Liver (tissue), 3 donors: Measurements from ENCODE around the gene FAM124A.

Source experiments
- FOXA2 ChIP-seq: IDR thresholded peaks from 2 replicates; pipeline ENCODE4 v1.6.1; 2016; ENCODE audit warnings: antibody characterized with exemption
- JUND ChIP-seq, 2 donors: IDR thresholded peaks; 2 replicates each; pipeline ENCODE4 v1.6.1; 2016; ENCODE audit warnings: antibody characterized with exemption in 2 of 2
- RAD21 ChIP-seq, 2 donors: IDR thresholded peaks; 2 replicates each; pipeline ENCODE4 v1.6.1; 2016; ENCODE audit warnings: antibody characterized with exemption in 2 of 2, mild to moderate bottlenecking in 2 of 2
- RXRA ChIP-seq, 2 donors: IDR thresholded peaks; 2 replicates each; pipeline ENCODE4 v1.6.1; 2017 to 2018; ENCODE audit warnings: antibody characterized with exemption in 2 of 2, mild to moderate bottlenecking in 1 of 2
- SP1 ChIP-seq: IDR thresholded peaks from 2 replicates; pipeline ENCODE4 v1.6.1; 2018; ENCODE audit warnings: antibody characterized with exemption, mild to moderate bottlenecking
- TAF1 ChIP-seq: conservative IDR thresholded peaks from 2 replicates; pipeline ENCODE4 v1.6.1; 2016; ENCODE audit warnings: antibody characterized with exemption, mild to moderate bottlenecking
- TF ChIP-seq, protein P1 (sequence below): fragments of 150-350 bp; IDR thresholded peaks from 2 replicates; pipeline ENCODE4 v1.5.1; 2017; ENCODE audit warnings: improper control_type of control experiment, low read depth, low read length; ENCODE audit not compliant: missing input control
- TF ChIP-seq, protein P2 (sequence below): IDR thresholded peaks from 2 replicates; pipeline ENCODE4 v1.6.1; 2016; ENCODE audit warnings: antibody characterized with exemption
- TF ChIP-seq, protein P3 (sequence below): IDR thresholded peaks from 2 replicates; pipeline ENCODE4 v1.6.1; 2016; ENCODE audit warnings: antibody characterized with exemption, mild to moderate bottlenecking
- TF ChIP-seq, protein P4 (sequence below): IDR thresholded peaks from 2 replicates; pipeline ENCODE4 v1.6.1; 2016; ENCODE audit warnings: antibody characterized with exemption
- donor health status: healthy.
- donor health status: healthy.

DNA sequence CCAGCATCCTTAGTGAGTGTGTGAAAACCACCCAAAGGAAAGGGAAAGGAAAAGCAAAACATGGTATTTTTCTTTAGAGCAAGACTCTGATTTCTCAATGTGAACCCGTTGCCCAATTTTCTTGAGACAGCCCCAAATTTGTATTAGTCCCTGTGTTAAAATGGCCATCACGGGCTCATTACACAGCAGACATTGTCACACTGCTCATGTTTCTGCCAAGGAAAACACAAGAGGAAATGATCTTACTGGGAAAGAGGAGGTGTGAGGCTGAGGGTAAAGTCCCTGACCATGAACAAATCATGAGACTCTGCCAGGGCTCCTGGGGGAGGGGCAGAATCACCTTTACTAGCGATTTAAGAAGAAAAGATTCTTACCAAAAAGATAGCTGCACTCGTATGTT, 54.4 kb downstream of the FAM124A start:
- TF ChIP-seq, protein P1, sequence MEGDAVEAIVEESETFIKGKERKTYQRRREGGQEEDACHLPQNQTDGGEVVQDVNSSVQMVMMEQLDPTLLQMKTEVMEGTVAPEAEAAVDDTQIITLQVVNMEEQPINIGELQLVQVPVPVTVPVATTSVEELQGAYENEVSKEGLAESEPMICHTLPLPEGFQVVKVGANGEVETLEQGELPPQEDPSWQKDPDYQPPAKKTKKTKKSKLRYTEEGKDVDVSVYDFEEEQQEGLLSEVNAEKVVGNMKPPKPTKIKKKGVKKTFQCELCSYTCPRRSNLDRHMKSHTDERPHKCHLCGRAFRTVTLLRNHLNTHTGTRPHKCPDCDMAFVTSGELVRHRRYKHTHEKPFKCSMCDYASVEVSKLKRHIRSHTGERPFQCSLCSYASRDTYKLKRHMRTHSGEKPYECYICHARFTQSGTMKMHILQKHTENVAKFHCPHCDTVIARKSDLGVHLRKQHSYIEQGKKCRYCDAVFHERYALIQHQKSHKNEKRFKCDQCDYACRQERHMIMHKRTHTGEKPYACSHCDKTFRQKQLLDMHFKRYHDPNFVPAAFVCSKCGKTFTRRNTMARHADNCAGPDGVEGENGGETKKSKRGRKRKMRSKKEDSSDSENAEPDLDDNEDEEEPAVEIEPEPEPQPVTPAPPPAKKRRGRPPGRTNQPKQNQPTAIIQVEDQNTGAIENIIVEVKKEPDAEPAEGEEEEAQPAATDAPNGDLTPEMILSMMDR = no peak
- TF ChIP-seq TAF1 (no peak), SP1 (no peak), RAD21 (IDR thresholded peaks at IDR 0.05) (no peak), RXRA (IDR thresholded peaks at IDR 0.05) (peak in 1 of 2 donors; percentile 14), JUND (IDR thresholded peaks at IDR 0.05) (no peak), FOXA2 (no peak)
- TF ChIP-seq, protein P2, sequence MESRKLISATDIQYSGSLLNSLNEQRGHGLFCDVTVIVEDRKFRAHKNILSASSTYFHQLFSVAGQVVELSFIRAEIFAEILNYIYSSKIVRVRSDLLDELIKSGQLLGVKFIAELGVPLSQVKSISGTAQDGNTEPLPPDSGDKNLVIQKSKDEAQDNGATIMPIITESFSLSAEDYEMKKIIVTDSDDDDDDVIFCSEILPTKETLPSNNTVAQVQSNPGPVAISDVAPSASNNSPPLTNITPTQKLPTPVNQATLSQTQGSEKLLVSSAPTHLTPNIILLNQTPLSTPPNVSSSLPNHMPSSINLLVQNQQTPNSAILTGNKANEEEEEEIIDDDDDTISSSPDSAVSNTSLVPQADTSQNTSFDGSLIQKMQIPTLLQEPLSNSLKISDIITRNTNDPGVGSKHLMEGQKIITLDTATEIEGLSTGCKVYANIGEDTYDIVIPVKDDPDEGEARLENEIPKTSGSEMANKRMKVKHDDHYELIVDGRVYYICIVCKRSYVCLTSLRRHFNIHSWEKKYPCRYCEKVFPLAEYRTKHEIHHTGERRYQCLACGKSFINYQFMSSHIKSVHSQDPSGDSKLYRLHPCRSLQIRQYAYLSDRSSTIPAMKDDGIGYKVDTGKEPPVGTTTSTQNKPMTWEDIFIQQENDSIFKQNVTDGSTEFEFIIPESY = no peak
- TF ChIP-seq, protein P3, sequence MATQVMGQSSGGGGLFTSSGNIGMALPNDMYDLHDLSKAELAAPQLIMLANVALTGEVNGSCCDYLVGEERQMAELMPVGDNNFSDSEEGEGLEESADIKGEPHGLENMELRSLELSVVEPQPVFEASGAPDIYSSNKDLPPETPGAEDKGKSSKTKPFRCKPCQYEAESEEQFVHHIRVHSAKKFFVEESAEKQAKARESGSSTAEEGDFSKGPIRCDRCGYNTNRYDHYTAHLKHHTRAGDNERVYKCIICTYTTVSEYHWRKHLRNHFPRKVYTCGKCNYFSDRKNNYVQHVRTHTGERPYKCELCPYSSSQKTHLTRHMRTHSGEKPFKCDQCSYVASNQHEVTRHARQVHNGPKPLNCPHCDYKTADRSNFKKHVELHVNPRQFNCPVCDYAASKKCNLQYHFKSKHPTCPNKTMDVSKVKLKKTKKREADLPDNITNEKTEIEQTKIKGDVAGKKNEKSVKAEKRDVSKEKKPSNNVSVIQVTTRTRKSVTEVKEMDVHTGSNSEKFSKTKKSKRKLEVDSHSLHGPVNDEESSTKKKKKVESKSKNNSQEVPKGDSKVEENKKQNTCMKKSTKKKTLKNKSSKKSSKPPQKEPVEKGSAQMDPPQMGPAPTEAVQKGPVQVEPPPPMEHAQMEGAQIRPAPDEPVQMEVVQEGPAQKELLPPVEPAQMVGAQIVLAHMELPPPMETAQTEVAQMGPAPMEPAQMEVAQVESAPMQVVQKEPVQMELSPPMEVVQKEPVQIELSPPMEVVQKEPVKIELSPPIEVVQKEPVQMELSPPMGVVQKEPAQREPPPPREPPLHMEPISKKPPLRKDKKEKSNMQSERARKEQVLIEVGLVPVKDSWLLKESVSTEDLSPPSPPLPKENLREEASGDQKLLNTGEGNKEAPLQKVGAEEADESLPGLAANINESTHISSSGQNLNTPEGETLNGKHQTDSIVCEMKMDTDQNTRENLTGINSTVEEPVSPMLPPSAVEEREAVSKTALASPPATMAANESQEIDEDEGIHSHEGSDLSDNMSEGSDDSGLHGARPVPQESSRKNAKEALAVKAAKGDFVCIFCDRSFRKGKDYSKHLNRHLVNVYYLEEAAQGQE = no peak
- TF ChIP-seq, protein P4, sequence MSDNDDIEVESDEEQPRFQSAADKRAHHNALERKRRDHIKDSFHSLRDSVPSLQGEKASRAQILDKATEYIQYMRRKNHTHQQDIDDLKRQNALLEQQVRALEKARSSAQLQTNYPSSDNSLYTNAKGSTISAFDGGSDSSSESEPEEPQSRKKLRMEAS = no peak
